HepG2 (cell line): ENCODE measurements around the gene CFAP300. TPM values are rescaled to one million over a fixed set of nuclear protein-coding genes. Genes with fewer than 3 reads are reported as not detected.

Experiments
- ATAC-seq: fragments of 200-7000 bp; cut with Tn5 transposase; 3 replicates; pipeline ENCODE4 v1.9.1; 2020; ENCODE audit warnings: mild to moderate bottlenecking, moderate library complexity
- BruUV-seq: library from RNA; stranded (reverse); fragments of 400-500 nt; replicated peaks from 2 replicates; lab custom pipeline; 2021; lab: Mats Ljungman, UMichigan
- CTCF ChIA-PET: fragments of 300-600 bp; formaldehyde crosslinking; extraction: SDS; loops from one replicate; lab custom pipeline; 2021; ENCODE audit warnings: low total read pairs, inconsistent platforms, low intra/inter-chr PET ratio; lab: Yijun Ruan, JAX
- POLR2A ChIA-PET: fragments of 350-600 bp; sonication (Branson Sonifier 250); formaldehyde crosslinking; loops from one replicate; lab custom pipeline; 2020; ENCODE audit warnings: antibody characterized with exemption, inconsistent platforms; lab: Yijun Ruan, JAX
- DNase-seq: peaks from one replicate; pipeline ENCODE4 v3.0.0-alpha.2; 2015; ENCODE audit warnings: low spot score
- FAIRE-seq: peaks from 3 replicates; lab custom pipeline; 2011; peaks lifted over from hg19 to GRCh38; lab: Jason Lieb, UNC
- H2AFZ ChIP-seq: one replicate; pipeline ENCODE4 v1.6.1; 2011; ENCODE audit warnings: low read length, inconsistent platforms
- H3K27ac ChIP-seq: fragments of 300-600 bp; 3 replicates; pipeline ENCODE4 v1.8.0; 2011; ENCODE audit warnings: mixed run types, mild to moderate bottlenecking, mixed read lengths, low read length, inconsistent platforms; ENCODE audit not compliant: insufficient read depth; ENCODE audit errors: extremely low read length
- H3K27me3 ChIP-seq, 2 experiments: fragments of 200-600 bp in 1 of 2; 2 replicates in 1 of 2; 3 replicates in 1 of 2; pipeline versions ENCODE4 v1.6.0 to v1.8.0; 2011; ENCODE audit warnings: low read length in 2 of 2, mild to moderate bottlenecking in 2 of 2, moderate library complexity in 2 of 2, inconsistent platforms in 1 of 2; ENCODE audit not compliant: insufficient read depth in 2 of 2, control insufficient read depth in 1 of 2
- H3K36me3 ChIP-seq, 2 experiments: fragments of 200-600 bp in 1 of 2; replicated peaks in 1 of 2; 2 replicates in 1 of 2; 3 replicates in 1 of 2; pipeline versions ENCODE4 v1.5.1 to v1.8.0; 2011; ENCODE audit warnings: low read length in 2 of 2, inconsistent platforms in 1 of 2; ENCODE audit not compliant: insufficient read depth in 2 of 2, control insufficient read depth in 1 of 2
- H3K4me1 ChIP-seq: 2 replicates; pipeline ENCODE4 v1.5.1; 2012; ENCODE audit warnings: low read length, inconsistent platforms; ENCODE audit not compliant: insufficient read depth
- H3K4me2 ChIP-seq: 2 replicates; pipeline ENCODE4 v1.6.0; 2011; ENCODE audit warnings: low read depth, low read length, inconsistent platforms
- H3K4me3 ChIP-seq, 3 experiments: fragments of 200-600 bp in 1 of 3; sonication (generic), shearing (Covaris generic) in 1 of 3; replicated peaks in 1 of 3; 2 replicates each; pipeline ENCODE4 v1.5.1; 2011 to 2016; ENCODE audit warnings: low read length in 3 of 3, inconsistent platforms in 2 of 3, low read depth in 2 of 3, mild to moderate bottlenecking in 2 of 3, control low read depth in 1 of 3, mixed read lengths in 1 of 3; ENCODE audit not compliant: insufficient read depth in 1 of 3
- H3K79me2 ChIP-seq: one replicate; pipeline ENCODE4 v1.6.1; 2011; ENCODE audit warnings: low read length, inconsistent platforms; ENCODE audit not compliant: insufficient read depth
- H3K9ac ChIP-seq: 2 replicates; pipeline ENCODE4 v1.6.0; 2011; ENCODE audit warnings: mild to moderate bottlenecking, low read depth, low read length, inconsistent platforms; ENCODE audit not compliant: insufficient read depth
- H3K9me3 ChIP-seq: 2 replicates; pipeline ENCODE4 v1.5.1; 2012; ENCODE audit warnings: mild to moderate bottlenecking, low read length
- H4K20me1 ChIP-seq: 2 replicates; pipeline ENCODE4 v1.6.0; 2011; ENCODE audit warnings: inconsistent platforms, mild to moderate bottlenecking, low read length, moderate library complexity; ENCODE audit not compliant: insufficient read depth
- RBFOX2 ChIP-seq: fragments of 200-400 bp; formaldehyde crosslinking; IDR thresholded peaks from 2 replicates; pipeline ENCODE4 v1.6.1; 2017; ENCODE audit warnings: low read depth, mild to moderate bottlenecking, low read length
- ZNF136 ChIP-seq: sonication (generic); formaldehyde crosslinking; IDR thresholded peaks from 2 replicates; pipeline ENCODE4 v1.8.1; 2022; ENCODE audit warnings: low read depth, mild to moderate bottlenecking, moderate library complexity, missing genetic modification reagents
- ZNF207 ChIP-seq: fragments of 450-650 bp; IDR thresholded peaks from 2 replicates; pipeline ENCODE4 v1.6.1; 2016; ENCODE audit warnings: antibody characterized with exemption, borderline replicate concordance
- ZNF652 ChIP-seq: IDR thresholded peaks from 2 replicates; pipeline ENCODE4 v1.6.1; 2016; ENCODE audit warnings: low read depth, borderline replicate concordance
- WGBS: methylation state at CpG from one replicate; pipeline ENCODE4 v1.1.6; 2017; ENCODE audit warnings: low lambda C conversion rate; 5-methylcytosine and 5-hydroxymethylcytosine counted together
- in situ Hi-C: cut with HindIII; loops from 2 replicates; pipeline ENCODE4 v1.10.0; 2017; ENCODE audit warnings: low pct_unique_long_range_greater_than_20kb; ENCODE audit not compliant: extremely low pct_ligation_motif_present
- intact Hi-C: fragments of 100-400 bp; cut with micrococcal nuclease; formaldehyde crosslinking; loops from one replicate; pipeline ENCODE4 v1.10.0; 2022; ENCODE audit not compliant: unreplicated experiment
- polyA plus RNA-seq, 8 experiments: library from polyadenylated mRNA; depleted of rRNA in 3 of 8; stranded (reverse) in 7 of 8; unstranded in 1 of 8; fragments of >200 nt; fragmentation: Illumina TruSeq in 4 of 8; extraction: Trizol in 4 of 8; gene quantifications; 2 replicates each; pipeline versions ENCODE4 v1.2.1 to v1.2.3, GENCODE V29; 2011 to 2016; ENCODE audit warnings: low read depth in 4 of 8, missing spikeins in 1 of 8, mixed read lengths in 1 of 8; ENCODE audit not compliant: insufficient read depth in 1 of 8
- total RNA-seq, 5 experiments: library from RNA; depleted of rRNA; stranded (reverse); fragments of >200 nt; fragmentation: Illumina TruSeq; extraction: Trizol; gene quantifications; 2 replicates each; pipeline ENCODE4 v1.2.3, GENCODE V29; 2016; ENCODE audit warnings: low read depth in 1 of 5
- TF ChIP-seq, protein P1 (sequence below), 2 experiments: sonication (generic) in 1 of 2; formaldehyde crosslinking in 1 of 2; IDR thresholded peaks; 2 replicates each; pipeline versions ENCODE4 v1.4.0 to v1.6.1; 2016 to 2020; ENCODE audit warnings: borderline replicate concordance in 1 of 2, low read depth in 1 of 2, mild to moderate bottlenecking in 1 of 2, missing genetic modification reagents in 1 of 2

Gene CFAP300
- total and polyA plus RNA-seq, 2 of the 13 experiments (the other 11 are each of a cell fraction or from before 2014, with no cell fraction given): not detected

DNA sequence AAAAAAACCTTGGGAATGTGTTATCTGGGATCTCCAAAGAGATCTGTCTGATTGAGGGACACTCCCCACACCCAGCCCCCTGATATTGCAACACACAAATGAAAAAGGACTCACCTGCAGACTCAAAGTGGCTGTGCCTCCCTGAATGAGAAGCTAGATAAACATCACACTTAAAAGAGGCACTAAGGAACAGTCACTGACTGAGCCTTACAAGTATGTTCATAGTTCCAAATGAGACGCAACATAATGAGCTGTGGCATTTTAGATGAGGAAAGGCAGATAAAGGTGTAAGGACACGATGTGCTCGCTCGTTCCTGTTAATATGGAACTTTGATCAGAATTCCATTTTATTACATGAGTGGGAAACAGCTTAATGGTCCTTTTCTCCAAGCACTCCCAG is 21.0 kb upstream of the CFAP300 start (continued):
- TF ChIP-seq, protein P1, sequence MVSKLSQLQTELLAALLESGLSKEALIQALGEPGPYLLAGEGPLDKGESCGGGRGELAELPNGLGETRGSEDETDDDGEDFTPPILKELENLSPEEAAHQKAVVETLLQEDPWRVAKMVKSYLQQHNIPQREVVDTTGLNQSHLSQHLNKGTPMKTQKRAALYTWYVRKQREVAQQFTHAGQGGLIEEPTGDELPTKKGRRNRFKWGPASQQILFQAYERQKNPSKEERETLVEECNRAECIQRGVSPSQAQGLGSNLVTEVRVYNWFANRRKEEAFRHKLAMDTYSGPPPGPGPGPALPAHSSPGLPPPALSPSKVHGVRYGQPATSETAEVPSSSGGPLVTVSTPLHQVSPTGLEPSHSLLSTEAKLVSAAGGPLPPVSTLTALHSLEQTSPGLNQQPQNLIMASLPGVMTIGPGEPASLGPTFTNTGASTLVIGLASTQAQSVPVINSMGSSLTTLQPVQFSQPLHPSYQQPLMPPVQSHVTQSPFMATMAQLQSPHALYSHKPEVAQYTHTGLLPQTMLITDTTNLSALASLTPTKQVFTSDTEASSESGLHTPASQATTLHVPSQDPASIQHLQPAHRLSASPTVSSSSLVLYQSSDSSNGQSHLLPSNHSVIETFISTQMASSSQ (IDR thresholded peaks at IDR 0.05; ENCODE audit: low read depth): no peak
- TF ChIP-seq, protein P1 (CRISPR knock-in tag; IDR thresholded peaks at IDR 0.05; ENCODE audit: borderline replicate concordance): no peak
- no peak for TF ChIP-seq RBFOX2
- TF ChIP-seq ZNF207: no peak

DNA sequence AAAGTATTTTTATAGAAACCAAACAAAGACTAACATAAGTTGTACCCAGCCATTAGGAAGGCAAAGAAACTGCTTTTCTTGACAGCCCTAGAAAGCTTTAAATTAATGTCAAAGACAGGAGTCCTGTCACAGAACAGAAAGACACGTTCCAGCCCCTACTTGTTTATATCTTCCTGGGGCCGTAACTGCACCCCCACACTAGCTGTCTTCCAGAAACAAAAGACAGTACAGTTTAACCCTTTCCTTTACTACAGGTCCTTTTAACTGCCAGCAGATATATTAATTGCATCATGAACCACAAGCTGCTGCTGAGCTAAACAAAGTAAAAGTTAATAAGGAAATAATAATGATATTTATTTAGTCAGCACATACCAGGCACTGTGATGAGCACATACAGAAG is 20.3 kb upstream of the CFAP300 start:
- no peaks in the 10 kb centered on the region for H3K79me2 ChIP-seq
- no peaks in the 10 kb centered on the region for H3K27me3 ChIP-seq
- H3K36me3 ChIP-seq: no peaks in the 10 kb centered on the region
- ChIA-PET POLR2A (no interaction called here), CTCF (no interaction called here)
- no peak overlapping the region for H3K4me3 ChIP-seq
- WGBS: 5% methylated on average over 2 of the region's 2 CpGs
- no peaks in the 10 kb centered on the region for H3K9me3 ChIP-seq
- intact Hi-C loops: loop anchor here (5.0 kb wide), 1 partner anchor 995 kb away; no protein-coding TSS in a partner anchor
- ATAC-seq (no peak), DNase-seq (no peak), FAIRE-seq (no peak)
- in situ Hi-C loops: no loop called here
- H4K20me1 ChIP-seq: no peaks in the 10 kb centered on the region
- no peak overlapping the region for H2AFZ ChIP-seq
- peaks cover 12% of the 10 kb centered on the region for H3K4me1 ChIP-seq
- TF ChIP-seq ZNF652 (CRISPR knock-in tag) (peak; percentile 59), ZNF136 (CRISPR knock-in tag) (no peak)
- no peak overlapping the region for H3K9ac ChIP-seq
- BruUV-seq: no TSS peak
- no peak overlapping the region for H3K4me2 ChIP-seq
- H3K27ac ChIP-seq: no peak overlapping the region
